Left hindlimb (tissue), 1 donor: ENCODE measurements around the gene SFTPB.
"Not testable (repeated sequence)": the region's sequence is repeated elsewhere in the genome, so short reads cannot be mapped to it uniquely, and the experiment has no call there.

Source experiments
- DNase-seq: peaks from one replicate; pipeline ENCODE4 v3.0.0-alpha.2; 2018

Gene SFTPB

GRCh38 chr2:85668009-85668856, at the start of gene SFTPB:
TSS of gene SFTPB (minus strand) at chr2:85668199. CDS start at chr2:85668183, 16 bp downstream.
- DNase-seq, result no peak

GRCh38 chr2:85717308-85718008, 49.5 kb upstream of the SFTPB start:
- no peak for DNase-seq

- DNase-seq, result no peak
Measured at GRCh38 chr2:85716346-85716914, 48.4 kb upstream of the SFTPB start.

GRCh38 chr2:85714841-85715240, 46.8 kb upstream of the SFTPB start:
- DNase-seq, result no peak

- DNase-seq, result not testable (repeated sequence)
Measured at GRCh38 chr2:85714421-85714820, 46.4 kb upstream of the SFTPB start.

- DNase-seq, result no peak
Measured at GRCh38 chr2:85713836-85714235, 45.8 kb upstream of the SFTPB start.

GRCh38 chr2:85712849-85713612, 45.0 kb upstream of the SFTPB start:
- DNase-seq, result no peak

- no peak for DNase-seq
Measured at GRCh38 chr2:85712336-85712735, 44.3 kb upstream of the SFTPB start.

GRCh38 chr2:85711578-85712060, 43.6 kb upstream of the SFTPB start:
- DNase-seq, result no peak

GRCh38 chr2:85710687-85711577, 42.9 kb upstream of the SFTPB start:
- no peak for DNase-seq

GRCh38 chr2:85709401-85709811, 41.4 kb upstream of the SFTPB start:
- DNase-seq, result no peak

GRCh38 chr2:85708641-85709040, 40.6 kb upstream of the SFTPB start:
- no peak for DNase-seq

- no peak for DNase-seq
Measured at GRCh38 chr2:85707304-85707703, 39.3 kb upstream of the SFTPB start.

GRCh38 chr2:85706599-85707296, 38.7 kb upstream of the SFTPB start:
- DNase-seq, result no peak

- DNase-seq, result no peak
Measured at GRCh38 chr2:85706063-85706462, 38.1 kb upstream of the SFTPB start.

- DNase-seq, result no peak
Measured at GRCh38 chr2:85705680-85706039, 37.7 kb upstream of the SFTPB start.

GRCh38 chr2:85704800-85705679, 37.0 kb upstream of the SFTPB start:
- DNase-seq, result no peak

- no peak for DNase-seq
Measured at GRCh38 chr2:85704038-85704437, 36.0 kb upstream of the SFTPB start.

- DNase-seq, result no peak
Measured at GRCh38 chr2:85703329-85703728, 35.3 kb upstream of the SFTPB start.

- no peak for DNase-seq
Measured at GRCh38 chr2:85702800-85703199, 34.8 kb upstream of the SFTPB start.
